ENCODE results near the gene ULK4.

ULK4 gene

DNA sequence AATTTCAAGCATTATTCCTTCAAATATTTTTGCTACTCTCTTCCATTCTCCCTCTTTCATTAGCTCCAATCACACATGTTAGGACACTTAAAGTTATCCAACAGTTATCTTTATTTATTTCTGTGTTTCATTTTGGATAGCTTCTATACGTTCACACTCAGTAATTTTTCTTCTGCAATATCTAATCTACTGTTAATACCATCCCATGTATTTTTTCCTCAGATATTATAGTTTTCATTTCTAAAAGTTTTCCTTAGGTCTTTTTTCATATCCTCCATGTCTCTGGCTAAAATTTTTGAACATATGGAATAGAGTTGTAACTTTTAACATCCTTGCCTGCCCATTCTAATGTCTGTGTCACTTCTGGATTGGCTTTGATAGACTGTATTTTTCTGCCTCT, 689.2 kb downstream of the ULK4 start:
- no peak overlapping the region for H3K4me3 ChIP-seq (ENCODE audit: low read depth, low read length)
- TF ChIP-seq, protein P1, sequence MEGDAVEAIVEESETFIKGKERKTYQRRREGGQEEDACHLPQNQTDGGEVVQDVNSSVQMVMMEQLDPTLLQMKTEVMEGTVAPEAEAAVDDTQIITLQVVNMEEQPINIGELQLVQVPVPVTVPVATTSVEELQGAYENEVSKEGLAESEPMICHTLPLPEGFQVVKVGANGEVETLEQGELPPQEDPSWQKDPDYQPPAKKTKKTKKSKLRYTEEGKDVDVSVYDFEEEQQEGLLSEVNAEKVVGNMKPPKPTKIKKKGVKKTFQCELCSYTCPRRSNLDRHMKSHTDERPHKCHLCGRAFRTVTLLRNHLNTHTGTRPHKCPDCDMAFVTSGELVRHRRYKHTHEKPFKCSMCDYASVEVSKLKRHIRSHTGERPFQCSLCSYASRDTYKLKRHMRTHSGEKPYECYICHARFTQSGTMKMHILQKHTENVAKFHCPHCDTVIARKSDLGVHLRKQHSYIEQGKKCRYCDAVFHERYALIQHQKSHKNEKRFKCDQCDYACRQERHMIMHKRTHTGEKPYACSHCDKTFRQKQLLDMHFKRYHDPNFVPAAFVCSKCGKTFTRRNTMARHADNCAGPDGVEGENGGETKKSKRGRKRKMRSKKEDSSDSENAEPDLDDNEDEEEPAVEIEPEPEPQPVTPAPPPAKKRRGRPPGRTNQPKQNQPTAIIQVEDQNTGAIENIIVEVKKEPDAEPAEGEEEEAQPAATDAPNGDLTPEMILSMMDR (IDR thresholded peaks at IDR 0.05; ENCODE audit: low read depth, low read length) = no peak
- TF ChIP-seq, protein P2, sequence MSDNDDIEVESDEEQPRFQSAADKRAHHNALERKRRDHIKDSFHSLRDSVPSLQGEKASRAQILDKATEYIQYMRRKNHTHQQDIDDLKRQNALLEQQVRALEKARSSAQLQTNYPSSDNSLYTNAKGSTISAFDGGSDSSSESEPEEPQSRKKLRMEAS (IDR thresholded peaks at IDR 0.05; ENCODE audit: low read depth, low read length) = no peak
- TF ChIP-seq MYC (IDR thresholded peaks at IDR 0.05; ENCODE audit: low read depth, low read length) = no peak
- TF ChIP-seq POLR2A (IDR thresholded peaks at IDR 0.05; ENCODE audit: extremely low read depth, insufficient read length) = no peak
- DNase-seq (ENCODE audit: low read depth) = no peak

DNA sequence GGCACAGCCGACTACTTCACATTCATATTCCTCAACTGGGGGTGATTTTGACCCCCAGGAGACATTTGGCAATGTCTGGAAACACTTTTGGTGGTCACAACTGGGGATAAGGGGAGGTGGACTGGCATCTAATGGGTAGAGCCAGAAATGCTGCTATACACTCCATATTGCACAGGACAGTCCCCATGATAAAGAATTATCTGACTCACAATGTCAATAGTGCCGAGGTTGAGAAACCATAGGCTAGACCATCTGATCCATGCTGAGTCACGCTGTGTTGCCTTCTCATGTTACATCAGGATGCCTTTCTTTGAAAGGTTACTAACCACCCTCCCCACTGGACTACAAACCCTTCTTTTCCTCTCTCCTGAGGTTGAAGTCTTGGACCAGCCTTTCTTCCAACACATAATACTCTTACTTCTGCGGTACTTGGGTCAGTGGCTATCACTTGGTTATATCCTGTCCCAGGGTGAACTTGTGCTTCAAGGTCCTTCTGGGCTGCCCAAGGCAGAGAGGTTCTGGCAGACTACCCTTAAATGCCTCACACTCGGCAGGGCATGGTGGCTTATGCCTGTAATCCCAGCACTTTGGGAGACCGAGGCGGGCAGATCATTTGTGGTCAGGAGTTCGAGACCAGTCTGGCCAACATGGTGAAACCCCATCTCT, 693.8 kb downstream of the ULK4 start:
- DNase-seq (ENCODE audit: low read depth) = peak; percentile 59
- TF ChIP-seq MYC (IDR thresholded peaks at IDR 0.05; ENCODE audit: low read depth, low read length) = no peak
- TF ChIP-seq POLR2A (IDR thresholded peaks at IDR 0.05; ENCODE audit: extremely low read depth, insufficient read length) = no peak
- TF ChIP-seq, protein P1 (IDR thresholded peaks at IDR 0.05; ENCODE audit: low read depth, low read length) = no peak
- TF ChIP-seq, protein P2 (IDR thresholded peaks at IDR 0.05; ENCODE audit: low read depth, low read length) = no peak; the same call in 1 of the 2 replicates
- no peak overlapping the region for H3K4me3 ChIP-seq (ENCODE audit: low read depth, low read length)

DNA sequence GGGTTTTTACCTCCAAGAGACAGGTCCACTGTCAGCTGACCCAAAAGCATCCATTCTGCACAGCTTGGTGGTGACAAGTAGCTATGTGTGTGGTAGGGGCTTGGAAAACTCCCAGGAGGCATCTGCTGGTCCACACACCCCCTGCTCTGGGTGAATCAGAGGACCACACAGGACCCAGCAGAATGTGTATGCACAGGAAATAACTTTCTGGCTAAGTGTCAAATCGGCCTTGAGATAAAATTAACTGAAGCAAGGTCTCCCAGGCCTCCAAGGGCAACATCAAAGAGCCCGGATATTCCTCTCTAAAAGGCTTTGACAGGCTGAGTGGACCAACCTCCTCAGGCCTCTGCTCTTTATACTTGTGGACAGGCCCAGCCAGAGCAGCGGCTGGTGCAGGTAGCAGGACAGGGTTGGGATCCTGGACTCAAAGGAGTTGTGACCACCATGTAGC, 696.1 kb downstream of the ULK4 start:
- TF ChIP-seq MYC (IDR thresholded peaks at IDR 0.05; ENCODE audit: low read depth, low read length) = no peak
- no peak for TF ChIP-seq POLR2A (IDR thresholded peaks at IDR 0.05; ENCODE audit: extremely low read depth, insufficient read length)
- TF ChIP-seq, protein P2 (IDR thresholded peaks at IDR 0.05; ENCODE audit: low read depth, low read length) = no peak
- TF ChIP-seq, protein P1 (IDR thresholded peaks at IDR 0.05; ENCODE audit: low read depth, low read length) = no peak
- no peak overlapping the region for H3K4me3 ChIP-seq (ENCODE audit: low read depth, low read length)
- DNase-seq (ENCODE audit: low read depth) = no peak

DNA sequence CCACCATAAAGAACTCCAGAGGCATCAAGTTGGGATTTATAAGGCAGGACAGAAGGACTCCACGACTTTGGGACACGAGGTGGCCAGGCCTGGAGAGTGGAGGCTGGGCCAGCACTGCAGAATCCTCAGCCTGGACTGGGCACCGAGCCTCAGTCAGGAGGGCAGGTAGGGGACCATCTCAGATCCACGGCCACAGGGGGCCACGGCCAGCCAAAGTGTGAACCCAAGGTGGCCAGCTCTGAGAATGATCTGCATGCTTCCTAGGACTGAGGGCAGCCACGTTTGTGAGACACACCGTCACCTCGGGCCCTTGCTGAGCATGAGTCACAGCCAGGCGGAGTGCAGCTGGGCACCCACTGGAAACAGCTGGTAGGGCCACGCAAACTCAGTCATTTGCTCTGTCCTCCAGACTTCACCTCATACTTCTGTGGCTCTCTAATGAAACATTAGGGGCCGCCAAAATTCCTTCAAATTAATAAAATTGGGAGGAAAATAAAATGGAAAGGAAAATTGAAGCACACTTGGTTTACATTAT, 696.8 kb downstream of the ULK4 start:
- TF ChIP-seq MYC (IDR thresholded peaks at IDR 0.05; ENCODE audit: low read depth, low read length) = peak; percentile 21; the same call in 1 of the 2 replicates
- TF ChIP-seq, protein P1 (IDR thresholded peaks at IDR 0.05; ENCODE audit: low read depth, low read length) = no peak
- H3K4me3 ChIP-seq (ENCODE audit: low read depth, low read length) = no peak overlapping the region
- no peak for DNase-seq (ENCODE audit: low read depth)

DNA sequence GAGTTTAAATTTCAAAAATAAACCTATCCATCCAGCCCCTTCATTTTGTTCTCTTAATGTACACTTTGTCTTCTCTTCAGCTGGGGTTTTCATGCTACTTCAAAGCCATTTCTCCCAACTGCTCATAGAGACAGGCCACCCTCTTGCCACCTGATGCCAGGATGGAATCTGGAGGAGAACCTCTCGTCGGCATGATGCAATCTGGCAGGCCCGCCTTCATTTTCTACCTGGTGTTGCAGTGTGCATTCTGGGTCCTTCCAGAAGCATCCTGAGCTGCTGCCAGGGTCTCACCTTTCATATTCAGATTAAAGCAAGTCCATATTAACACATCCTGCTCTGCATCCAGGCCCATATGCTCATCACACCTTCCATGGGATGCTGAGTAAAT, 701.8 kb downstream of the ULK4 start:
- no peak overlapping the region for H3K4me3 ChIP-seq (ENCODE audit: low read depth, low read length)
- TF ChIP-seq POLR2A (IDR thresholded peaks at IDR 0.05; ENCODE audit: extremely low read depth, insufficient read length) (no peak), MYC (IDR thresholded peaks at IDR 0.05; ENCODE audit: low read depth, low read length) (no peak)
- TF ChIP-seq, protein P2 (IDR thresholded peaks at IDR 0.05; ENCODE audit: low read depth, low read length) = no peak
- TF ChIP-seq, protein P1 (IDR thresholded peaks at IDR 0.05; ENCODE audit: low read depth, low read length) = no peak
- no peak for DNase-seq (ENCODE audit: low read depth)

Measured in NB4 (cell line).